Fibroblast of lung (primary cell): ENCODE measurements around the gene TIGD4. TPM values are rescaled to one million over a fixed set of nuclear protein-coding genes. Genes with fewer than 3 reads are reported as not detected.
"Not testable (repeated sequence)": the region's sequence is repeated elsewhere in the genome, so short reads cannot be mapped to it uniquely, and the experiment has no call there.

Source experiments
- DNase-seq, 2 donors: peaks; one replicate each; pipeline versions ENCODE4 v3.0.0 to v3.0.0-alpha.2; 2010; ENCODE audit warnings: low read depth in 2 of 2
- H2AFZ ChIP-seq: 2 replicates; pipeline ENCODE4 v1.5.1; 2012; ENCODE audit warnings: low read length, control low read depth, inconsistent platforms
- H3K27ac ChIP-seq: 2 replicates; pipeline ENCODE4 v1.5.1; 2011; ENCODE audit warnings: low read length, control low read depth; ENCODE audit not compliant: insufficient read depth
- H3K27me3 ChIP-seq: 2 replicates; pipeline ENCODE4 v1.5.1; 2011; ENCODE audit warnings: mild to moderate bottlenecking, low read length; ENCODE audit not compliant: control insufficient read depth, insufficient read depth
- H3K36me3 ChIP-seq: 2 replicates; pipeline ENCODE4 v1.5.1; 2011; ENCODE audit warnings: low read length; ENCODE audit not compliant: control insufficient read depth, insufficient read depth
- H3K4me1 ChIP-seq: 2 replicates; pipeline ENCODE4 v1.5.1; 2011; ENCODE audit warnings: low read length; ENCODE audit not compliant: control insufficient read depth, insufficient read depth; ENCODE audit errors: extremely low read depth
- H3K4me2 ChIP-seq: 2 replicates; pipeline ENCODE4 v1.5.1; 2011; ENCODE audit warnings: low read length, control low read depth; ENCODE audit not compliant: insufficient read depth; ENCODE audit errors: extremely low read depth
- H3K4me3 ChIP-seq, 4 experiments: fragments of 200-600 bp in 1 of 4; sonication (generic) in 1 of 4; replicated peaks in 1 of 4; 2 replicates each; pipeline ENCODE4 v1.5.1; 2011 to 2016; ENCODE audit warnings: low read length in 4 of 4, low read depth in 3 of 4, mild to moderate bottlenecking in 3 of 4, control low read depth in 2 of 4, inconsistent platforms in 1 of 4, mixed read lengths in 1 of 4; ENCODE audit not compliant: insufficient read depth in 1 of 4; ENCODE audit errors: control extremely low read depth in 1 of 4
- H3K79me2 ChIP-seq: 2 replicates; pipeline ENCODE4 v1.5.1; 2012; ENCODE audit warnings: mild to moderate bottlenecking, low read length, inconsistent platforms; ENCODE audit not compliant: control insufficient read depth, insufficient read depth
- H3K9ac ChIP-seq: 2 replicates; pipeline ENCODE4 v1.5.1; 2011; ENCODE audit warnings: mild to moderate bottlenecking, low read length, control low read depth; ENCODE audit not compliant: insufficient read depth
- H3K9me3 ChIP-seq: 2 replicates; pipeline ENCODE4 v1.5.1; 2012; ENCODE audit warnings: low read depth, low read length; ENCODE audit not compliant: control insufficient read depth, insufficient read depth
- H4K20me1 ChIP-seq: 2 replicates; pipeline ENCODE4 v1.5.1; 2011; ENCODE audit warnings: low read length; ENCODE audit not compliant: control insufficient read depth, insufficient read depth; ENCODE audit errors: extremely low read depth
- EZH2 ChIP-seq: IDR thresholded peaks from 2 replicates; pipeline ENCODE4 v1.5.1; 2012; ENCODE audit warnings: low read length, control low read depth, mild to moderate bottlenecking; ENCODE audit errors: missing control alignments
- polyA plus RNA-seq, 2 donors: library from polyadenylated mRNA; depleted of rRNA in 1 of 2; stranded (reverse) in 1 of 2; unstranded in 1 of 2; fragments of >200 nt; gene quantifications; 2 replicates each; pipeline ENCODE4 v1.2.1, GENCODE V29; 2011 to 2012; ENCODE audit warnings: missing spikeins in 1 of 2
- total RNA-seq: library from RNA; depleted of rRNA; stranded (reverse); fragments of >200 nt; gene quantifications from 2 replicates; pipeline ENCODE4 v1.2.1, GENCODE V29; 2014
- TF ChIP-seq, protein P1 (sequence below), 2 donors: IDR thresholded peaks in 1 of 2; conservative IDR thresholded peaks in 1 of 2; 1 replicate in 1 of 2; 2 replicates in 1 of 2; pipeline ENCODE4 v1.5.1; 2011 to 2012; ENCODE audit warnings: low read length in 2 of 2, control low read depth in 1 of 2, inconsistent platforms in 1 of 2, low read depth in 1 of 2, mild to moderate bottlenecking in 1 of 2

TIGD4 gene
- total and polyA plus RNA-seq, 2 donors (not counting 1 experiment from before 2014, with no cell fraction given) = under 0.01 to 0.08 TPM

DNA sequence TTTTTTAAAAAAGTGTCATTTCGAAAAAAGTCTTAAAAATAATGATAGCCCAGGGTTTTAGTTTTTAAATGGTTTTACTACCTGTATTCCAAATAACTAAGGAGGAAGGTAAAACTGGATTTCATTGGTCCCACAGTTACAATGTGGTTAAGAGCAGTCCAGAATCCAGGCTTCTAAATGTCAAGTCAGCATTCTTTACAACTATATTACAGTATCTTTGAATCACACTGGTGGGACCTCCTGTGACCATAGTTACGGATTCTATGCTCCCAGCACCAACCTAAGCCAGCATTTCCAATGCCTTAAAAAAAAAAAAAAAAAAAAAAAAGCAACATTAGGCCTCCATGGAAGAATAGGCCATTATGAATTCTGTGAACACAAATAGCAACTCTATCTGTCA is 6.2 kb downstream of the TIGD4 start:
- Histone ChIP-seq H2AFZ (no peak overlapping the region), H3K27ac (no peak overlapping the region), H3K9ac (no peak overlapping the region), H3K36me3 (no peaks in the 10 kb centered on the region), H4K20me1 (no peaks in the 10 kb centered on the region), H3K4me3 (no peak overlapping the region), H3K27me3 (no peaks in the 10 kb centered on the region), H3K4me1 (no peaks in the 10 kb centered on the region), H3K9me3 (no peaks in the 10 kb centered on the region), H3K79me2 (no peaks in the 10 kb centered on the region), H3K4me2 (no peak overlapping the region)
- DNase-seq = no peak
- TF ChIP-seq, protein P1, sequence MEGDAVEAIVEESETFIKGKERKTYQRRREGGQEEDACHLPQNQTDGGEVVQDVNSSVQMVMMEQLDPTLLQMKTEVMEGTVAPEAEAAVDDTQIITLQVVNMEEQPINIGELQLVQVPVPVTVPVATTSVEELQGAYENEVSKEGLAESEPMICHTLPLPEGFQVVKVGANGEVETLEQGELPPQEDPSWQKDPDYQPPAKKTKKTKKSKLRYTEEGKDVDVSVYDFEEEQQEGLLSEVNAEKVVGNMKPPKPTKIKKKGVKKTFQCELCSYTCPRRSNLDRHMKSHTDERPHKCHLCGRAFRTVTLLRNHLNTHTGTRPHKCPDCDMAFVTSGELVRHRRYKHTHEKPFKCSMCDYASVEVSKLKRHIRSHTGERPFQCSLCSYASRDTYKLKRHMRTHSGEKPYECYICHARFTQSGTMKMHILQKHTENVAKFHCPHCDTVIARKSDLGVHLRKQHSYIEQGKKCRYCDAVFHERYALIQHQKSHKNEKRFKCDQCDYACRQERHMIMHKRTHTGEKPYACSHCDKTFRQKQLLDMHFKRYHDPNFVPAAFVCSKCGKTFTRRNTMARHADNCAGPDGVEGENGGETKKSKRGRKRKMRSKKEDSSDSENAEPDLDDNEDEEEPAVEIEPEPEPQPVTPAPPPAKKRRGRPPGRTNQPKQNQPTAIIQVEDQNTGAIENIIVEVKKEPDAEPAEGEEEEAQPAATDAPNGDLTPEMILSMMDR (conservative IDR thresholded peaks at IDR 0.05 in 1 of 2, IDR thresholded peaks at IDR 0.05 in 1 of 2; ENCODE audit: low read depth in 1 of 2, low read length in 2 of 2) = no peak
- no peak for TF ChIP-seq EZH2

- Histone ChIP-seq H3K4me3 (no peak overlapping the region), H2AFZ (no peak overlapping the region), H3K9ac (no peak overlapping the region), H3K27ac (no peak overlapping the region), H3K27me3 (no peaks in the 10 kb centered on the region), H3K36me3 (no peaks in the 10 kb centered on the region), H3K4me2 (no peak overlapping the region), H3K4me1 (no peaks in the 10 kb centered on the region), H3K79me2 (no peaks in the 10 kb centered on the region), H3K9me3 (no peaks in the 10 kb centered on the region), H4K20me1 (no peaks in the 10 kb centered on the region)
- DNase-seq = no peak
- no peak for TF ChIP-seq EZH2
- TF ChIP-seq, protein P1 (conservative IDR thresholded peaks at IDR 0.05 in 1 of 2, IDR thresholded peaks at IDR 0.05 in 1 of 2; ENCODE audit: low read depth in 1 of 2, low read length in 2 of 2) = no peak
Measured at GRCh38 chr4:152771741-152772533, 7.6 kb downstream of the TIGD4 start.

DNA sequence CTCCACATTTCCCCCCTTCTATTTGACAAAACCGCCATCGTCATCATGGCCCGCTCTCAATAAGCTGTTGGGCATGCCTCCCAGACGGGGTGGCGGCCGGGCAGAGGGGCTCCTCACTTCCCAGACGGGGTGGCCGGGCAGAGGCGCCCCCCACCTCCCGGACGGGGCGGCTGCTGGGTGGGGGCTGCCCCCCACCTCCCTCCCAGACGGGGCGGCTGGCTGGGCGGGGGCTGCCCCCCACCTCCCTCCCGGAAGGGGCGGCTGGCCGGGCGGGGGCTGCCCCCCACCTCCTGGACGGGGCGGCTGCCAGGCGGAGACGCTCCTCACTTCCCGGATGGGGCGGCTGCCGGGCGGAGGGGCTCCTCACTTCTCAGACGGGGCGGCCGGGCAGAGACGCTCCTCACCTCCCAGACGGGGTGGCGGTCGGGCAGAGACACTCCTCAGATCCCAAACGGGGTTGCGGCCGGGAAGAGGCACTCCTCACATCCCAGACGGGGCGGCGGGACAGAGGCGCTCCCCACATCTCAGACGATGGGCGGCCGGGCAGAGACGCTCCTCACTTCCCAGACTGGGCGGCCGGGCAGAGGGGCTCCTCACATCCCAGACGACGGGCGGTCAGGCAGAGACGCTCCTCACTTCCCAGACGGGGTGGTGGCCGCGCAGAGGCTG is 14.3 kb downstream of the TIGD4 start:
- not testable (repeated sequence) for H4K20me1 ChIP-seq, H3K9ac ChIP-seq, H2AFZ ChIP-seq, H3K4me3 ChIP-seq, H3K79me2 ChIP-seq, H3K9me3 ChIP-seq, H3K27ac ChIP-seq, H3K27me3 ChIP-seq, DNase-seq, H3K36me3 ChIP-seq, H3K4me2 ChIP-seq, H3K4me1 ChIP-seq
